Activated T-cell treated with anti-CD3 and anti-CD28 coated beads, Interleukin-2, amount 50 U/mL, for 1 hour (primary cell): ENCODE results near the gene C5orf63.
"Not testable (repeated sequence)": the region's sequence is repeated elsewhere in the genome, so short reads cannot be mapped to it uniquely, and the experiment has no call there.

ENCODE experiments used
- DNase-seq: peaks from one replicate; pipeline ENCODE4 v3.0.0-alpha.2; 2020

The C5orf63 gene

GRCh38 chr5:127005282-127005681, 68.0 kb downstream of the C5orf63 start:
- not testable (repeated sequence) for DNase-seq

GRCh38 chr5:127004721-127005120, 68.6 kb downstream of the C5orf63 start:
- DNase-seq = no peak

- DNase-seq = no peak
Measured at GRCh38 chr5:127003798-127004495, 69.4 kb downstream of the C5orf63 start.

GRCh38 chr5:127002390-127002789, 70.9 kb downstream of the C5orf63 start:
- no peak for DNase-seq

GRCh38 chr5:127001621-127002296, 71.5 kb downstream of the C5orf63 start:
- DNase-seq = no peak
